HepG2 (cell line): ENCODE measurements around the gene KIF26B. TPM values are rescaled to one million over a fixed set of nuclear protein-coding genes. Genes with fewer than 3 reads are reported as not detected.

ENCODE experiments used
- ATAC-seq: fragments of 200-7000 bp; cut with Tn5 transposase; 3 replicates; pipeline ENCODE4 v1.9.1; 2020; ENCODE audit warnings: mild to moderate bottlenecking, moderate library complexity
- BruUV-seq: library from RNA; stranded (reverse); fragments of 400-500 nt; replicated peaks from 2 replicates; lab custom pipeline; 2021; lab: Mats Ljungman, UMichigan
- CTCF ChIA-PET: fragments of 300-600 bp; formaldehyde crosslinking; extraction: SDS; loops from one replicate; lab custom pipeline; 2021; ENCODE audit warnings: low total read pairs, inconsistent platforms, low intra/inter-chr PET ratio; lab: Yijun Ruan, JAX
- POLR2A ChIA-PET: fragments of 350-600 bp; sonication (Branson Sonifier 250); formaldehyde crosslinking; loops from one replicate; lab custom pipeline; 2020; ENCODE audit warnings: antibody characterized with exemption, inconsistent platforms; lab: Yijun Ruan, JAX
- DNase-seq: peaks from one replicate; pipeline ENCODE4 v3.0.0-alpha.2; 2015; ENCODE audit warnings: low spot score
- FAIRE-seq: peaks from 3 replicates; lab custom pipeline; 2011; peaks lifted over from hg19 to GRCh38; lab: Jason Lieb, UNC
- H2AFZ ChIP-seq: one replicate; pipeline ENCODE4 v1.6.1; 2011; ENCODE audit warnings: low read length, inconsistent platforms
- H3K27ac ChIP-seq: fragments of 300-600 bp; 3 replicates; pipeline ENCODE4 v1.8.0; 2011; ENCODE audit warnings: mixed run types, mild to moderate bottlenecking, mixed read lengths, low read length, inconsistent platforms; ENCODE audit not compliant: insufficient read depth; ENCODE audit errors: extremely low read length
- H3K27me3 ChIP-seq, 2 experiments: fragments of 200-600 bp in 1 of 2; 2 replicates in 1 of 2; 3 replicates in 1 of 2; pipeline versions ENCODE4 v1.6.0 to v1.8.0; 2011; ENCODE audit warnings: low read length in 2 of 2, mild to moderate bottlenecking in 2 of 2, moderate library complexity in 2 of 2, inconsistent platforms in 1 of 2; ENCODE audit not compliant: insufficient read depth in 2 of 2, control insufficient read depth in 1 of 2
- H3K36me3 ChIP-seq, 2 experiments: fragments of 200-600 bp in 1 of 2; replicated peaks in 1 of 2; 2 replicates in 1 of 2; 3 replicates in 1 of 2; pipeline versions ENCODE4 v1.5.1 to v1.8.0; 2011; ENCODE audit warnings: low read length in 2 of 2, inconsistent platforms in 1 of 2; ENCODE audit not compliant: insufficient read depth in 2 of 2, control insufficient read depth in 1 of 2
- H3K4me1 ChIP-seq: 2 replicates; pipeline ENCODE4 v1.5.1; 2012; ENCODE audit warnings: low read length, inconsistent platforms; ENCODE audit not compliant: insufficient read depth
- H3K4me2 ChIP-seq: 2 replicates; pipeline ENCODE4 v1.6.0; 2011; ENCODE audit warnings: low read depth, low read length, inconsistent platforms
- H3K4me3 ChIP-seq, 3 experiments: fragments of 200-600 bp in 1 of 3; sonication (generic), shearing (Covaris generic) in 1 of 3; replicated peaks in 1 of 3; 2 replicates each; pipeline ENCODE4 v1.5.1; 2011 to 2016; ENCODE audit warnings: low read length in 3 of 3, inconsistent platforms in 2 of 3, low read depth in 2 of 3, mild to moderate bottlenecking in 2 of 3, control low read depth in 1 of 3, mixed read lengths in 1 of 3; ENCODE audit not compliant: insufficient read depth in 1 of 3
- H3K79me2 ChIP-seq: one replicate; pipeline ENCODE4 v1.6.1; 2011; ENCODE audit warnings: low read length, inconsistent platforms; ENCODE audit not compliant: insufficient read depth
- H3K9ac ChIP-seq: 2 replicates; pipeline ENCODE4 v1.6.0; 2011; ENCODE audit warnings: mild to moderate bottlenecking, low read depth, low read length, inconsistent platforms; ENCODE audit not compliant: insufficient read depth
- H3K9me3 ChIP-seq: 2 replicates; pipeline ENCODE4 v1.5.1; 2012; ENCODE audit warnings: mild to moderate bottlenecking, low read length
- H4K20me1 ChIP-seq: 2 replicates; pipeline ENCODE4 v1.6.0; 2011; ENCODE audit warnings: inconsistent platforms, mild to moderate bottlenecking, low read length, moderate library complexity; ENCODE audit not compliant: insufficient read depth
- ARID2 ChIP-seq: sonication (generic); formaldehyde crosslinking; IDR thresholded peaks from 2 replicates; pipeline ENCODE4 v1.8.1; 2022; ENCODE audit warnings: mild to moderate bottlenecking, missing genetic modification reagents, borderline replicate concordance
- HNF1B ChIP-seq: sonication (generic); formaldehyde crosslinking; IDR thresholded peaks from 2 replicates; pipeline ENCODE4 v1.5.1; 2020; ENCODE audit warnings: mild to moderate bottlenecking, moderate library complexity, missing genetic modification reagents
- JDP2 ChIP-seq: sonication (generic); formaldehyde crosslinking; IDR thresholded peaks from 2 replicates; pipeline ENCODE4 v1.8.1; 2022; ENCODE audit warnings: missing genetic modification reagents, borderline replicate concordance
- NR2F1 ChIP-seq, 2 experiments: fragments of 450-650 bp in 1 of 2; formaldehyde crosslinking in 1 of 2; IDR thresholded peaks; 2 replicates each; pipeline versions ENCODE4 v1.5.0 to v1.6.1; 2016 to 2020; ENCODE audit warnings: mild to moderate bottlenecking in 1 of 2, missing compliant biosample characterization in 1 of 2, missing genetic modification reagents in 1 of 2, moderate library complexity in 1 of 2
- PAX8 ChIP-seq: sonication (generic); formaldehyde crosslinking; IDR thresholded peaks from 2 replicates; pipeline ENCODE4 v1.8.0; 2022; ENCODE audit warnings: mild to moderate bottlenecking, missing genetic modification reagents, borderline replicate concordance
- POGK ChIP-seq: sonication (generic); formaldehyde crosslinking; conservative IDR thresholded peaks from 2 replicates; pipeline ENCODE4 v1.8.0; 2022; ENCODE audit warnings: mild to moderate bottlenecking, moderate library complexity, missing genetic modification reagents
- RFX3 ChIP-seq: IDR thresholded peaks from 2 replicates; pipeline ENCODE4 v1.6.1; 2016; ENCODE audit warnings: missing biosample characterization, missing genetic modification reagents
- ZBTB33 ChIP-seq: sonication (generic); formaldehyde crosslinking; IDR thresholded peaks from 2 replicates; pipeline ENCODE4 v1.4.0; 2020; ENCODE audit warnings: missing genetic modification reagents
- ZBTB37 ChIP-seq: sonication (generic); formaldehyde crosslinking; IDR thresholded peaks from 2 replicates; pipeline ENCODE4 v1.4.0; 2020; ENCODE audit warnings: mild to moderate bottlenecking, missing genetic modification reagents
- ZFP82 ChIP-seq: sonication (generic); formaldehyde crosslinking; IDR thresholded peaks from 2 replicates; pipeline ENCODE4 v1.5.1; 2020; ENCODE audit warnings: mild to moderate bottlenecking, missing genetic modification reagents, borderline replicate concordance
- ZSCAN29 ChIP-seq: sonication (generic); formaldehyde crosslinking; conservative IDR thresholded peaks from 2 replicates; pipeline ENCODE4 v1.4.0; 2020; ENCODE audit warnings: mild to moderate bottlenecking, missing genetic modification reagents
- WGBS: methylation state at CpG from one replicate; pipeline ENCODE4 v1.1.6; 2017; ENCODE audit warnings: low lambda C conversion rate; 5-methylcytosine and 5-hydroxymethylcytosine counted together
- in situ Hi-C: cut with HindIII; loops from 2 replicates; pipeline ENCODE4 v1.10.0; 2017; ENCODE audit warnings: low pct_unique_long_range_greater_than_20kb; ENCODE audit not compliant: extremely low pct_ligation_motif_present
- intact Hi-C: fragments of 100-400 bp; cut with micrococcal nuclease; formaldehyde crosslinking; loops from one replicate; pipeline ENCODE4 v1.10.0; 2022; ENCODE audit not compliant: unreplicated experiment
- polyA plus RNA-seq, 8 experiments: library from polyadenylated mRNA; depleted of rRNA in 3 of 8; stranded (reverse) in 7 of 8; unstranded in 1 of 8; fragments of >200 nt; fragmentation: Illumina TruSeq in 4 of 8; extraction: Trizol in 4 of 8; gene quantifications; 2 replicates each; pipeline versions ENCODE4 v1.2.1 to v1.2.3, GENCODE V29; 2011 to 2016; ENCODE audit warnings: low read depth in 4 of 8, missing spikeins in 1 of 8, mixed read lengths in 1 of 8; ENCODE audit not compliant: insufficient read depth in 1 of 8
- total RNA-seq, 5 experiments: library from RNA; depleted of rRNA; stranded (reverse); fragments of >200 nt; fragmentation: Illumina TruSeq; extraction: Trizol; gene quantifications; 2 replicates each; pipeline ENCODE4 v1.2.3, GENCODE V29; 2016; ENCODE audit warnings: low read depth in 1 of 5

Gene KIF26B
- total and polyA plus RNA-seq, 2 of the 13 experiments (the other 11 are each of a cell fraction or from before 2014, with no cell fraction given) = 0.08 to 0.09 TPM

GRCh38 chr1:245614476-245614875 is 459.7 kb downstream of the KIF26B start:
- Histone ChIP-seq H4K20me1 (no peaks in the 10 kb centered on the region), H3K4me3 (no peak overlapping the region), H3K27ac (no peak overlapping the region), H3K9me3 (no peaks in the 10 kb centered on the region), H3K9ac (no peak overlapping the region), H3K79me2 (no peaks in the 10 kb centered on the region), H3K36me3 (no peaks in the 10 kb centered on the region), H3K4me1 (peaks cover 25% of the 10 kb centered on the region), H2AFZ (no peak overlapping the region), H3K4me2 (no peak overlapping the region), H3K27me3 (no peaks in the 10 kb centered on the region; a peak in 1 of 5 replicates)
- TF ChIP-seq NR2F1 (CRISPR knock-in tag; IDR thresholded peaks at IDR 0.05) = no peak
- no peak for TF ChIP-seq JDP2 (CRISPR knock-in tag)
- FAIRE-seq = no peak
- CTCF ChIA-PET = no interaction called here
- DNase-seq = no peak
- in situ Hi-C loops (no loop called here), intact Hi-C loops (no loop called here)
- WGBS = 78% methylated on average over 13 of the region's 13 CpGs
- POLR2A ChIA-PET = no interaction called here
- no peak; the same call in 2 of the 3 replicates for ATAC-seq
- BruUV-seq = no TSS peak

- no peaks in the 10 kb centered on the region for H3K36me3 ChIP-seq
- H3K4me3 ChIP-seq = no peak overlapping the region
- no peaks in the 10 kb centered on the region for H4K20me1 ChIP-seq
- no peak overlapping the region for H2AFZ ChIP-seq
- ChIA-PET POLR2A (no interaction called here), CTCF (no interaction called here)
- ATAC-seq = no peak
- intact Hi-C loops (no loop called here), in situ Hi-C loops (no loop called here)
- H3K27ac ChIP-seq = no peak overlapping the region
- no peaks in the 10 kb centered on the region for H3K79me2 ChIP-seq
- H3K9ac ChIP-seq = no peak overlapping the region
- no peaks in the 10 kb centered on the region for H3K9me3 ChIP-seq
- H3K27me3 ChIP-seq = no peaks in the 10 kb centered on the region; a peak in 1 of 5 replicates
- no peak for DNase-seq
- no peak overlapping the region for H3K4me2 ChIP-seq
- no peak for FAIRE-seq
- no TSS peak for BruUV-seq
- WGBS = 41% methylated on average over 4 of the region's 4 CpGs
- H3K4me1 ChIP-seq = peaks cover 25% of the 10 kb centered on the region
- TF ChIP-seq ZFP82 (CRISPR knock-in tag) (no peak), ZBTB33 (no peak), RFX3 (no peak), ZBTB37 (CRISPR knock-in tag) (no peak), POGK (CRISPR knock-in tag) (no peak), ARID2 (CRISPR knock-in tag) (no peak), HNF1B (CRISPR knock-in tag) (no peak), ZSCAN29 (no peak), PAX8 (no peak)
These were observed 460.2 kb downstream of the KIF26B start for GRCh38 chr1:245615001-245615400.
